IMR-90 (cell line): ENCODE measurements around the gene EBP. TPM values are rescaled to one million over a fixed set of nuclear protein-coding genes. Genes with fewer than 3 reads are reported as not detected.
"Not testable (repeated sequence)": the region's sequence is repeated elsewhere in the genome, so short reads cannot be mapped to it uniquely, and the experiment has no call there.

Source experiments
- ATAC-seq: fragments of 200-7000 bp; cut with Tn5 transposase; 2 replicates; pipeline ENCODE4 v1.9.1; 2020; ENCODE audit warnings: low read depth, mild to moderate bottlenecking, moderate library complexity
- BruUV-seq: library from RNA; stranded (reverse); fragments of 400-500 nt; replicated peaks from 2 replicates; lab custom pipeline; 2021; lab: Mats Ljungman, UMichigan
- CTCF ChIA-PET: fragments of 300-600 bp; formaldehyde crosslinking; extraction: SDS; loops from one replicate; lab custom pipeline; 2021; ENCODE audit warnings: antibody characterized with exemption; lab: Yijun Ruan, JAX
- POLR2A ChIA-PET: fragments of 300-600 bp; sonication (Branson Sonifier 250); formaldehyde crosslinking; loops from one replicate; lab custom pipeline; 2022; ENCODE audit warnings: antibody characterized with exemption; ENCODE audit not compliant: unreplicated experiment; lab: Charles Lee
- DNase-seq: peaks from one replicate; pipeline ENCODE4 v3.0.0; 2013
- H2AFZ ChIP-seq: replicated peaks from 2 replicates; pipeline ENCODE3; 2013; ENCODE audit warnings: low read length, mild to moderate bottlenecking; ENCODE audit not compliant: poor library complexity
- H2AK5ac ChIP-seq: 2 replicates; pipeline ENCODE4 v1.6.1; 2013; ENCODE audit warnings: low read depth, low read length, inconsistent platforms
- H2AK9ac ChIP-seq: replicated peaks from 2 replicates; pipeline ENCODE3; 2013; ENCODE audit warnings: mild to moderate bottlenecking, low read depth, low read length, moderate library complexity; ENCODE audit not compliant: poor library complexity
- H2BK120ac ChIP-seq: 2 replicates; pipeline ENCODE4 v1.6.1; 2013; ENCODE audit warnings: low read depth, low read length, inconsistent platforms
- H2BK15ac ChIP-seq: 3 replicates; pipeline ENCODE4 v1.6.1; 2013; ENCODE audit warnings: low read depth, low read length, inconsistent platforms
- H2BK20ac ChIP-seq: 2 replicates; pipeline ENCODE4 v1.6.1; 2013; ENCODE audit warnings: low read depth, mild to moderate bottlenecking, inconsistent platforms, low read length, moderate library complexity
- H2BK5ac ChIP-seq: 2 replicates; pipeline ENCODE4 v1.6.1; 2013; ENCODE audit warnings: mild to moderate bottlenecking, low read depth, low read length, inconsistent platforms; ENCODE audit not compliant: poor library complexity, severe bottlenecking
- H3K14ac ChIP-seq: replicated peaks from 2 replicates; pipeline ENCODE4 v1.6.1; 2013; ENCODE audit warnings: low read depth, low read length, inconsistent platforms
- H3K18ac ChIP-seq: 2 replicates; pipeline ENCODE4 v1.6.1; 2013; ENCODE audit warnings: low read depth, low read length, control low read depth
- H3K23ac ChIP-seq: 2 replicates; pipeline ENCODE4 v1.6.1; 2013; ENCODE audit warnings: low read depth, low read length, inconsistent platforms
- H3K27ac ChIP-seq: 2 replicates; pipeline ENCODE4 v1.5.1; 2013; ENCODE audit warnings: mild to moderate bottlenecking, control low read depth, low read length; ENCODE audit not compliant: insufficient read depth
- H3K27me3 ChIP-seq: 2 replicates; pipeline ENCODE4 v1.6.1; 2013; ENCODE audit warnings: low read length; ENCODE audit not compliant: control insufficient read depth, insufficient read depth
- H3K36me3 ChIP-seq: 2 replicates; pipeline ENCODE4 v1.6.1; 2013; ENCODE audit warnings: low read length, mixed read lengths; ENCODE audit not compliant: control insufficient read depth, insufficient read depth
- H3K4ac ChIP-seq: 2 replicates; pipeline ENCODE4 v1.6.1; 2013; ENCODE audit warnings: low read depth, low read length, inconsistent platforms
- H3K4me1 ChIP-seq: 2 replicates; pipeline ENCODE4 v1.6.1; 2013; ENCODE audit warnings: low read length, mixed read lengths; ENCODE audit not compliant: control insufficient read depth, insufficient read depth
- H3K4me2 ChIP-seq: 2 replicates; pipeline ENCODE4 v1.6.1; 2013; ENCODE audit warnings: low read depth, mild to moderate bottlenecking, control low read depth, low read length, moderate library complexity
- H3K4me3 ChIP-seq: 2 replicates; pipeline ENCODE4 v1.5.1; 2013; ENCODE audit warnings: low read depth, mild to moderate bottlenecking, control low read depth, low read length, moderate library complexity; ENCODE audit not compliant: insufficient read depth
- H3K56ac ChIP-seq: 2 replicates; pipeline ENCODE4 v1.6.1; 2013; ENCODE audit warnings: low read length, inconsistent platforms; ENCODE audit not compliant: insufficient read depth; ENCODE audit errors: extremely low read depth
- H3K79me1 ChIP-seq, 2 experiments: 2 replicates each; pipeline ENCODE4 v1.6.1; 2013; ENCODE audit warnings: low read length in 2 of 2, inconsistent platforms in 1 of 2, low read depth in 1 of 2
- H3K9ac ChIP-seq: 2 replicates; pipeline ENCODE4 v1.6.1; 2013; ENCODE audit warnings: low read depth, low read length, control low read depth
- H3K9me1 ChIP-seq: 2 replicates; pipeline ENCODE4 v1.6.1; 2013; ENCODE audit warnings: low read length, inconsistent platforms; ENCODE audit not compliant: insufficient read depth
- H3K9me3 ChIP-seq: 2 replicates; pipeline ENCODE4 v1.6.1; 2013; ENCODE audit warnings: low read length; ENCODE audit not compliant: control insufficient read depth, insufficient read depth
- H4K20me1 ChIP-seq: 2 replicates; pipeline ENCODE4 v1.6.1; 2013; ENCODE audit warnings: low read length, inconsistent platforms; ENCODE audit not compliant: insufficient read depth
- H4K5ac ChIP-seq: 2 replicates; pipeline ENCODE4 v1.6.1; 2013; ENCODE audit warnings: mild to moderate bottlenecking, low read depth, low read length, control low read depth
- H4K8ac ChIP-seq, 2 experiments: 2 replicates each; pipeline ENCODE4 v1.6.1; 2013; ENCODE audit warnings: low read depth in 2 of 2, low read length in 2 of 2, control low read depth in 1 of 2, inconsistent platforms in 1 of 2
- H4K91ac ChIP-seq: 2 replicates; pipeline ENCODE4 v1.6.1; 2013; ENCODE audit warnings: low read depth, low read length, inconsistent platforms; ENCODE audit not compliant: insufficient read depth
- WGBS, 2 experiments: methylation state at CpG; one replicate each; pipeline versions ENCODE4 v1.1.5 to v1.1.7; 2013; ENCODE audit warnings: missing lambda C conversion rate in 2 of 2; ENCODE audit not compliant: insufficient read length in 1 of 2; ENCODE audit errors: extremely low coverage in 2 of 2; 5-methylcytosine and 5-hydroxymethylcytosine counted together
- dilution Hi-C: fragments of 300-500 bp; cut with HindIII; formaldehyde crosslinking; loops from one replicate; pipeline ENCODE4 v1.14.3; 2018; ENCODE audit warnings: low sequenced_read_pairs; ENCODE audit not compliant: unreplicated experiment
- in situ Hi-C: fragments of 300-500 bp; cut with MboI; formaldehyde crosslinking; loops from 3 replicates; pipeline ENCODE4 v1.14.3; 2019; ENCODE audit warnings: low sequenced_read_pairs, inconsistent platforms, mixed read lengths
- intact Hi-C: fragments of 100-400 bp; cut with micrococcal nuclease; formaldehyde crosslinking; loops from 2 replicates; pipeline ENCODE4 v1.10.0; 2022
- polyA plus RNA-seq, 3 experiments: library from polyadenylated mRNA; depleted of rRNA; stranded (reverse); fragments of >200 nt; gene quantifications; 2 replicates each; pipeline ENCODE4 v1.2.3, GENCODE V29; 2012; ENCODE audit warnings: low replicate concordance in 1 of 3
- total RNA-seq: library from RNA; depleted of rRNA; stranded (reverse); fragments of >200 nt; gene quantifications from 2 replicates; pipeline ENCODE4 v1.2.3, GENCODE V29; 2012

The EBP gene
- total and polyA plus RNA-seq, 2 of the 4 experiments (the other 2 are of a cell fraction) = 39.4 to 78.9 TPM

DNA sequence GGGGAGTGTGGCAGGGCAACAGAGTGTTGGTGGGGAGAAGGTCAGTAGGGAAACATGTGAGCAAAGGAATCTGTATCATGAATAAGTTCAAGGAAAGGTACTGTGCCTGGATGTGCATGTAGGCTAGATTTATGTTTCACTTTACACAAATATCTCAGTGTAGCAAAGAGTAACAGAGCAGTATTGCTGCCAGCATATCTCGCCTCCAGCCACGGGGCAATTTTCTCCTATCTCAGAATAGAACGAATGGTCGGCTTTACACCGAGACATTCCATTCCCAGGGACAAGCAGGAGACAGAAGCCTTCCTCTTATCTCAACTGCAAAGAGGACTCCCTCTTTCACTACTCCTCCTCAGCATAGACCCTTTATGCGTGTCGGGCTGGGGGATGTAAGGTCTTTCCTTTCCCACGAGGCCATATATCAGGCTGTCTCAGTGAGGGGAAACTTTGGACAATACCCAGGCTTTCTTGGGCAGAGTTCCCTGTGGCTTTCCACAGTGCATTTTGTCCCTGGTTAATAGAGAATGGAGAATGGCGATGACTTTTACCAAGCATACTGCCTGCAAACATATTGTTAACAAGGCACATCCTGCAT is 34.2 kb downstream of the EBP start:
- H2BK20ac ChIP-seq, H3K4me2 ChIP-seq, in situ Hi-C loops, H3K27ac ChIP-seq, H3K9me3 ChIP-seq, H3K9me1 ChIP-seq, H3K4me1 ChIP-seq, H3K4me3 ChIP-seq, intact Hi-C loops, H3K9ac ChIP-seq, H4K20me1 ChIP-seq, H3K27me3 ChIP-seq, H2AFZ ChIP-seq, H2BK120ac ChIP-seq, BruUV-seq, H2BK5ac ChIP-seq, H3K79me1 ChIP-seq, H4K8ac ChIP-seq, H3K14ac ChIP-seq, H3K23ac ChIP-seq, POLR2A ChIA-PET, CTCF ChIA-PET, ATAC-seq, DNase-seq, H3K18ac ChIP-seq, H2BK15ac ChIP-seq, dilution Hi-C loops, H2AK9ac ChIP-seq, H3K56ac ChIP-seq, H3K4ac ChIP-seq, H2AK5ac ChIP-seq, H4K91ac ChIP-seq, H4K5ac ChIP-seq: not testable (repeated sequence)
- H3K36me3 ChIP-seq = peaks cover 26% of the 10 kb centered on the region
- no CpG with 5 or more reads among the region's 9 CpGs for WGBS, 2 experiments
